Subcutaneous abdominal adipose tissue (tissue), 5 donors: Measurements from ENCODE around the gene SMIM20.

Experiments used
- H3K27ac ChIP-seq: one replicate; pipeline ENCODE4 v1.7.0; 2013; ENCODE audit warnings: low read depth, mild to moderate bottlenecking, inconsistent platforms, low read length, moderate library complexity
- H3K27me3 ChIP-seq, 5 donors: one replicate each; pipeline ENCODE4 v1.7.0; 2013; ENCODE audit warnings: low read length in 5 of 5, inconsistent platforms in 1 of 5; ENCODE audit not compliant: control insufficient read depth in 5 of 5, insufficient read depth in 4 of 5
- H3K36me3 ChIP-seq, 5 donors: one replicate each; pipeline ENCODE4 v1.7.0; 2013; ENCODE audit warnings: low read length in 5 of 5; ENCODE audit not compliant: control insufficient read depth in 5 of 5, insufficient read depth in 5 of 5
- H3K4me1 ChIP-seq, 5 donors: one replicate each; pipeline ENCODE4 v1.7.0; 2013; ENCODE audit warnings: low read length in 5 of 5, mild to moderate bottlenecking in 3 of 5, moderate library complexity in 1 of 5; ENCODE audit not compliant: control insufficient read depth in 5 of 5, insufficient read depth in 5 of 5
- H3K4me3 ChIP-seq, 5 donors: one replicate each; pipeline ENCODE4 v1.7.0; 2013; ENCODE audit warnings: low read length in 5 of 5, low read depth in 1 of 5
- H3K9ac ChIP-seq, 5 donors: one replicate each; pipeline ENCODE4 v1.7.0; 2013; ENCODE audit warnings: low read length in 5 of 5, mild to moderate bottlenecking in 4 of 5, moderate library complexity in 3 of 5
- H3K9me3 ChIP-seq, 5 donors: one replicate each; pipeline ENCODE4 v1.7.0; 2013; ENCODE audit warnings: low read length in 5 of 5; ENCODE audit not compliant: control insufficient read depth in 5 of 5
- donor health status: healthy.
- donor health status: healthy.
- donor health status: healthy.
- donor health status: healthy.
- donor health status: healthy.

Gene SMIM20

DNA sequence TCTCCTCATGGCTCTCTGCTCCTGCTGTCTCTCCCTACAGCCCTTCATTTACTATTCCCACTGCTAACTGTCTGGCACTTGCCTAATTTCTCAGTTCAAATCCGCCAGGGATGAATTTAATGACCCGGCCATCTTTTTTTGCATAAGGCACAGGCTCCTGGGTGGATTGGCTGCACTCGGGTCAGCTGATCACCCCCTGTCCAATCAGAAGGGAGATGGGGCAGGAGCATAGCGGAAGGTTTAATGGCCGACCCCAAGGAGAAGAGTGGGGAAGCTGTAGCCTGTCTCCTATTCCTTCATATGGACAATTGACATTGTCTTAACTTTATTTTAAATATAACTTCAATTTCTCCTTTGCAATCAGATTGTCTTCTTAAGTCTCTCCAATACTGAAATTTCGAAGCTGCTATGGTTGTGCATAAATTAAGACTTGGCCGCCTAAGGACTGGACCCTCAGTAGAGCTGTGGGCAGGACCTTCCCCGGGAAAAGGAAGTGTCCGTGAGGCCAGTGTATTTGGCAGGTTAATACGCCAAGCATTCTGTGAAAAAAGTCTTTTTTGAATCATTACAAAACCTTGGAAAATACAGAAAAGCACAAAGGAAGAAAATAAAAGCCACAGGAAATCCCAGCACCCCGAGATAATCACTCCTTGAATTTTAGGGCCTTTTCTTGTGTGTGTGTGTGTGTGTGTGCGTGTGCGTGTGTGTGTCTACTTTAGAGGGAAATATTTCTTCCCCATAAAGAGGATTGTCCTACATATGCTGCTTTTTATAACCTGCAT is 55.5 kb downstream of the SMIM20 start:
- no peaks in the 10 kb centered on the region for H3K9me3 ChIP-seq

DNA sequence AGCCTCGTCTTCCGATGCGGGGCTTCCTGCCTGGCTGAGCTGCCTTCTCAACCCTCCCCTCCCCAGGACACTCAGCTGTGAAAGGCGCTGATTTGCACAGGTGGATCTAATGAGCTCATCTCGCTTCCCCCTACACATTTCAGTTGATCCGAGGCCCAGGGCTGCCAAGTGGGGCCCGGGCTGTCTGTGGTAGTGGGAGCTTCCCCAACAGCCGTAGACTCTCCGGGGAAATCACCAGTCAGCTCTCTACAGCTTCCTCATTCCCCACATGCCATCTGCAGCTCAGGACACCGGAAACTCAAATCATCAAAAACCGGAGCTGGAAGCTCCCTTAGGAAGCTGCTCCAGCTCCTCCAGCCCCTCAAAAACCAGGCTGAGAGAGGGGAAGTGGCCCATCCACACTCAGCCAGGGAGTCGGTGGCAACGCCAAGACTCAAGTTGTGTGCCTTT is 56.2 kb downstream of the SMIM20 start:
- Histone ChIP-seq H3K4me1 (peaks cover 0 to 57% (median 16%) of the 10 kb centered on the region in 5 donors), H3K27me3 (peaks cover 0 to 9% (median 0%) of the 10 kb centered on the region in 5 donors), H3K4me3 (no peak overlapping the region), H3K9ac (no peak overlapping the region), H3K9me3 (no peaks in the 10 kb centered on the region), H3K36me3 (no peaks in the 10 kb centered on the region), H3K27ac (no peak overlapping the region)

More for the DNA sequence above, 55.5 kb downstream of the SMIM20 start:
- peaks cover 0 to 9% (median 0%) of the 10 kb centered on the region in 5 donors for H3K27me3 ChIP-seq
- H3K36me3 ChIP-seq, result no peaks in the 10 kb centered on the region
- no peak overlapping the region for H3K27ac ChIP-seq
- H3K4me3 ChIP-seq, result no peak overlapping the region
- no peak overlapping the region for H3K9ac ChIP-seq
- peaks cover 0 to 57% (median 16%) of the 10 kb centered on the region in 5 donors for H3K4me1 ChIP-seq

DNA sequence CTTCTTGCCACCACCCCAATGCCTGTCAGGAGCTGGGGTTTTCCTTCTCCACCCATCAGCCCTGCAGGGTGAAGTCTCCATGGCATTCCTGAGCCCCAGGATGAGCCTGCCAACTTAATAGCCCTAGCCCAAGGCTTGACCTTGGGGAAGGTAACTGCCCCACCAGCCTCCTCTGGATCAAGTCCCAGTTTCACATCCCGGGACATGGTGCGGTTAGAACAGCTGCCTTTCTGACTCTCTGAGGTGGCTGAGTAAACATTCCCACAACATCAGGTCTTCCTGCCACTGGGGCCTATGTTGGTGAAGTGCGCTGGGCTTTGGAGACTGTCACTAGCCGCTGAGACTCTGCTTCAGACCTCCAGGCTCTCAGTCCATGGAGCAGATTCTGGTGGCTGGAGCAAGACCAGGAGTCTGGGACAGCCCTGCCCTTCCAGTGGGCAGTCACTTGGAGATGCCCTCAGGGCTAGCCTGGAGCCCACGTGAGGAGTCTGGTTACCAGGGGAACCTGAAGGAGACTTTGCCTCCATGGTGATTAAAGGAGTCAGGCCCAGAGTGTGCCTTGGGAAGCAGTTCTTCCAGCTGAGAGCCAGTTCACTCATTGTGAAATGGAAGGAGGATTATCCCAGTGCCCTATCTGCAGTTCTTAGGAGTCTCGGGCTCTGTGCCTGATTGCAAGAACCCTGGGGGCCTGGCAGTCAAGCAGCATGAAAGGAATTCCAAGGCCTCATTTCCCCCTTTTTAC is 56.8 kb downstream of the SMIM20 start:
- Histone ChIP-seq H3K9ac (no peak overlapping the region), H3K9me3 (no peaks in the 10 kb centered on the region), H3K4me3 (no peak overlapping the region), H3K4me1 (peaks cover 0 to 57% (median 16%) of the 10 kb centered on the region in 5 donors), H3K27me3 (peaks cover 0 to 9% (median 0%) of the 10 kb centered on the region in 5 donors), H3K36me3 (no peaks in the 10 kb centered on the region), H3K27ac (no peak overlapping the region)

DNA sequence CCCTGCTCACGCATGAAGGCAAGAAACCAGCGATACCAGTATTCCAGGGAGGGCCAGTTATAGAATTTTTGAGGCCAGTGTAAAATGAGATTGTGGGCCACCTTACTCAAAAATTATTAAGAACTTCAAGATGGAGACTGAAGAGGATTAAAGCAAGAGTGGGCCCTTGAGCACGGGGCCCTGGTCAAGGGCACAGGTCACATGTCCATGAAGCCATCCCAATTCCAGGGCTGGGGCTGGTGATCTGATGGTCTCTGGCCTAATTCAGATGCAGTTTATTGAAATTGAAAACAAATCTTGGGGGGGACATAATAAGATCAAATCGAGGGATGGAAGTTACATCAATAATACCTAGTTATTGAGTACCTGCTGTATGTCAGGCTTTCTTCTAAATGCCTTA is 58.3 kb downstream of the SMIM20 start:
- Histone ChIP-seq H3K4me3 (no peak overlapping the region), H3K27ac (no peak overlapping the region), H3K36me3 (no peaks in the 10 kb centered on the region), H3K27me3 (peaks cover 0 to 9% (median 0%) of the 10 kb centered on the region in 5 donors), H3K4me1 (peaks cover 0 to 54% (median 16%) of the 10 kb centered on the region in 5 donors), H3K9me3 (no peaks in the 10 kb centered on the region), H3K9ac (no peak overlapping the region)

DNA sequence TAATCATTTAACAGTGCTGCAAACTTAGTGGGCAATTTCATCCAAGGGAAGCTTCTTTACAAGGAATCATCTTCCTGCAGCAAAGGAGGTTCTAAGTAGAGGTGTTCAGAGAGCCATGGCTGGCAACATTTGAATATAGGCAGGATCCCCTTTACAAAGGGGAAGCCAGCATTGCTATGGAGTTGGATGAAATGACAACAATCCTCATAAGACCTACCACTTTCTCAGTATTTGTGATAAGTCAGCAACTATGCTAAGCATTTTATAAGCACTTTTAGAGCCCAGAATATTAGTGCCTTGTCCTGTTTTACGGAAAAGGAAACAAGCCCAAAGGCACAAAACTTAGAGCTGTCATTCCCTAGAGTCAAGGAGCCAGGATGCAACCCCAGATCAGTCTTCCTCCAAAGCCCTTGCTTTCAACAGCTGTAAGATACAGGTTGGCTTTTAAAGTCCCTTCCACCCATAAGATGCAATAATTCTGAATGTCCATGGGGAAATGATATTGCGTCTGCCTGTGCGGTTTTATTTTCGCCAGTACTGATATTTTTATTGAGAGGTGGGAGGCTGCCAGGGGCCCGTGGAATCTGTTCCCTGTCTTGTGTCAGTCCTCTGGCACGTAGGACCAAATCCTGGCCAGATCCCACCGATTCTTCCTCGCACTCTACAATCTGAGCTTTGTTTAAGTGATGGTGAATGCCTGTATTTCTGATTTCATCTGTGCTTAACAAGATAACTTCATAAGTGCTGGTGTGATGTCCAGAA is 59.1 kb downstream of the SMIM20 start:
- H3K27ac ChIP-seq, result no peak overlapping the region
- no peaks in the 10 kb centered on the region for H3K36me3 ChIP-seq
- H3K4me1 ChIP-seq, result peaks cover 0 to 53% (median 15%) of the 10 kb centered on the region in 5 donors
- peaks cover 0 to 6% (median 0%) of the 10 kb centered on the region in 5 donors for H3K27me3 ChIP-seq
- H3K9ac ChIP-seq, result no peak overlapping the region
- no peak overlapping the region for H3K4me3 ChIP-seq
- H3K9me3 ChIP-seq, result no peaks in the 10 kb centered on the region

DNA sequence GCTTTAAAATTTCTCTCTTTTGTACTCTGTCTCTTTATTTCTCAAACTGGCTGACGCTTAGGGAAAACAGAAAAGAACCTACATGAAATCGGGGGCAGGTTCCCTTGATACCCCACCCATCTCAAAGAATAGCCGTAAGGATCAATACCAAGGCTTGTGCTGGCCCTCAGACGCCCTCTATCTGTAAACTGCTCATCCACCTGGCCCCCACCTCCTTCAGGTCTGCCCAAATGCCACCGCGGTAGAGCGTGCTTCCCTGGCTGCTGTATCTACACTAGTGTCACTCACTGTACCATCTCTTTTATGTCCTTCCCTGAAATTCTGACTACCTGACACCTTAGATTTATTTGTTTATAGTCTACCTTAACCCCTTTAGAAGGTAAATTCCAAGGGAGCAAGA is 62.8 kb downstream of the SMIM20 start:
- peaks cover 0 to 20% (median 7%) of the 10 kb centered on the region in 5 donors for H3K4me1 ChIP-seq
- peaks cover 0 to 2% (median 0%) of the 10 kb centered on the region in 5 donors for H3K9me3 ChIP-seq
- no peaks in the 10 kb centered on the region for H3K27me3 ChIP-seq
- no peak overlapping the region for H3K4me3 ChIP-seq
- no peak overlapping the region for H3K9ac ChIP-seq
- no peak overlapping the region for H3K27ac ChIP-seq
- no peaks in the 10 kb centered on the region for H3K36me3 ChIP-seq

DNA sequence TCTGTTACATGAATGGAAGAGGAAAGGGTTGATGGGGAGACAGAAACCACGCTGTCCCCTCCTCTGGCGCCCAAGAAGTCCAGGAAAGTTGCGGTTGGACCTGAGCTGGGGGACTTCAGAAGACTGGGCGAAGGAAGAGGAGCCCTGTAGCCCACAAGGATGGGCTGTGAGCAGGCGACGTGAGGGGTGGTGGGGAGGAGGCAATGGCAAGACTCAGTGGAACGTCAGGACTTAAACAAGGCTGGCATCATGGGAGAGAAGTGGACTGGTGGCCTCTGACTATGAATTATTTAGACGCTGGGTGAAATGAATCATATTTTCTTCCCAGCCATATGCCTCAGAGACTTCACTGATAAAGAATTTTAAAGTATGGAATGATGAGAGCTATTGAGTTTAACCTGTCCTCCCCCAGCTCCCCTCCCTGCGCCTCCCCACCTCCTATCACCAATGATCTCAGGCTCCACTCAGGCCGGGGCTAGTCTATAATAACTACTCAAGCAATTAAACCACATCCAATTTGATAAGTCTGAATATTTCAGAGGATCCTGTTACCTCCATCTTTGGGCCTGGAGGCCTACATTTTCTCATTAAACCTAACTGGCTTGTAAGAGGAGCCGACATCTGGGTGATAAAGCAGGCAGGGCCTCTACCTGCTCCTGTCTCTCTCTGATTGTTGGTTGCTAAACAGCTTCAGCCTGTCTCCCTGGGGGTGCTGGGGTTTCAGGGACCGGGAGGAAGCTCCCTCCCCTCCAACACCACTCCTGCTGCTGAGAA is 63.6 kb downstream of the SMIM20 start:
- H3K9ac ChIP-seq, result no peak overlapping the region
- H3K9me3 ChIP-seq, result peaks cover 0 to 2% (median 0%) of the 10 kb centered on the region in 5 donors
- no peaks in the 10 kb centered on the region for H3K36me3 ChIP-seq
- no peak overlapping the region for H3K27ac ChIP-seq
- peaks cover 0 to 14% (median 7%) of the 10 kb centered on the region in 5 donors for H3K4me1 ChIP-seq
- H3K4me3 ChIP-seq, result no peak overlapping the region
- H3K27me3 ChIP-seq, result no peaks in the 10 kb centered on the region

DNA sequence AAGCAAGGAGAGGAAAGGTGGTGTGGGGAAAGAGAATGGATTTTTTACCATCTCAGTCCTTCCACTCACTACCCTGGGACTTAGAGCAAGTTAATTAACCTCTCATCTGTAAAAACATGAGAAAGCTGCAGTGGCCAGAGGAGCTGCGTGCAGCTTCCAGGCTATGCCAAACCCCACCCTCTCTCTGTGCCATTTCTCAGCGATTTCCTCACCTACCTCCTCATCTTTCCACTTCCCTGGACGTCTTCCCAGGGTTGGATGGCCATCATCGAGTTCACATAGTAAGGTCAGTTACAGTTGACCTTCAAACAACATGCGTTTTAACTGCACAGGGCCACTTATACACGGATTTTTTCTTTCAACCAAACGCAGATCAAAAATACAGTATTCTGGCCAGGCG is 64.3 kb downstream of the SMIM20 start:
- no peaks in the 10 kb centered on the region for H3K27me3 ChIP-seq
- no peak overlapping the region for H3K9ac ChIP-seq
- peaks cover 0 to 2% (median 0%) of the 10 kb centered on the region in 5 donors for H3K9me3 ChIP-seq
- H3K4me1 ChIP-seq, result peaks cover 0 to 9% (median 3%) of the 10 kb centered on the region in 5 donors
- H3K36me3 ChIP-seq, result no peaks in the 10 kb centered on the region
- H3K27ac ChIP-seq, result no peak overlapping the region
- no peak overlapping the region for H3K4me3 ChIP-seq
